HG02840 (cell line): ENCODE measurements around the gene WLS.
"Not testable (repeated sequence)": the region's sequence is repeated elsewhere in the genome, so short reads cannot be mapped to it uniquely, and the experiment has no call there.

Source experiments
- ATAC-seq: cut with Tn5 transposase; IDR thresholded peaks from one replicate; pipeline ENCODE4 v1.9.1; 2021; ENCODE audit warnings: mild to moderate bottlenecking, moderate library complexity, moderate number of reproducible peaks; ENCODE audit not compliant: unreplicated experiment, low FRiP score

WLS gene

GRCh38 chr1:68171795-68172194 lies 60.5 kb downstream of the WLS start:
- ATAC-seq: not testable (repeated sequence)

GRCh38 chr1:68168545-68169171 lies 63.7 kb downstream of the WLS start:
- no peak for ATAC-seq

GRCh38 chr1:68167211-68167610 lies 65.1 kb downstream of the WLS start:
- no peak for ATAC-seq

- ATAC-seq: no peak
Measured at GRCh38 chr1:68166348-68166747, 66.0 kb downstream of the WLS start.

GRCh38 chr1:68165665-68166064 lies 66.7 kb downstream of the WLS start:
- ATAC-seq: no peak

- no peak for ATAC-seq
Measured at GRCh38 chr1:68164918-68165317, 67.4 kb downstream of the WLS start.

GRCh38 chr1:68163220-68163619 lies 69.1 kb downstream of the WLS start:
- ATAC-seq: no peak

GRCh38 chr1:68162761-68163160 lies 69.6 kb downstream of the WLS start:
- ATAC-seq: no peak

GRCh38 chr1:68161672-68162071 lies 70.7 kb downstream of the WLS start:
- ATAC-seq: not testable (repeated sequence)

- not testable (repeated sequence) for ATAC-seq
Measured at GRCh38 chr1:68160935-68161334, 71.4 kb downstream of the WLS start.

GRCh38 chr1:68160021-68160420 lies 72.3 kb downstream of the WLS start:
- no peak for ATAC-seq

GRCh38 chr1:68158837-68159236 lies 73.5 kb downstream of the WLS start:
- ATAC-seq: no peak

- ATAC-seq: no peak
Measured at GRCh38 chr1:68157416-68157815, 74.9 kb downstream of the WLS start.

GRCh38 chr1:68151690-68152089 lies 80.6 kb downstream of the WLS start:
- no peak for ATAC-seq

GRCh38 chr1:68149907-68150306 lies 82.4 kb downstream of the WLS start:
- ATAC-seq: no peak

GRCh38 chr1:68149110-68149798 lies 83.1 kb downstream of the WLS start:
- ATAC-seq: no peak

- no peak for ATAC-seq
Measured at GRCh38 chr1:68148631-68149030, 83.7 kb downstream of the WLS start.

- no peak for ATAC-seq
Measured at GRCh38 chr1:68147534-68148171, 84.7 kb downstream of the WLS start.

GRCh38 chr1:68145418-68146126 lies 86.8 kb downstream of the WLS start:
- ATAC-seq: no peak

GRCh38 chr1:68144856-68145255 lies 87.5 kb downstream of the WLS start:
- no peak for ATAC-seq

GRCh38 chr1:68143633-68144032 lies 88.7 kb downstream of the WLS start:
- ATAC-seq: no peak
